Fibroblast of peridontal ligament (primary cell): ENCODE data around the gene UBTFL1.
A peak's percentile ranks its signal among the peaks of the same experiment; 100 is the strongest.
"Not testable (repeated sequence)": the region's sequence is repeated elsewhere in the genome, so short reads cannot be mapped to it uniquely, and the experiment has no call there.

Experiments used
- DNase-seq: peaks from one replicate; pipeline ENCODE4 v3.0.0-alpha.2; 2010; ENCODE audit errors: extremely low read depth

Gene UBTFL1

GRCh38 chr11:90085650-90086049 lies at the start of gene UBTFL1:
TSS of gene UBTFL1 (plus strand) at chr11:90085950. CDS start at chr11:90085950, 0 bp downstream.
- not testable (repeated sequence) for DNase-seq

GRCh38 chr11:90051591-90052209 lies 34.0 kb upstream of the UBTFL1 start:
- DNase-seq: not testable (repeated sequence)

GRCh38 chr11:90052311-90052710 lies 33.4 kb upstream of the UBTFL1 start:
- DNase-seq: not testable (repeated sequence)

GRCh38 chr11:90053545-90053944 lies 32.2 kb upstream of the UBTFL1 start:
- DNase-seq: not testable (repeated sequence)

- not testable (repeated sequence) for DNase-seq
Observed at GRCh38 chr11:90088731-90089130, 3.0 kb downstream of the UBTFL1 start.

GRCh38 chr11:90095230-90095924 lies 9.6 kb downstream of the UBTFL1 start:
- DNase-seq: not testable (repeated sequence)

- not testable (repeated sequence) for DNase-seq
Observed at GRCh38 chr11:90098261-90098660, 12.5 kb downstream of the UBTFL1 start.

- no peak for DNase-seq
Observed at GRCh38 chr11:90100431-90100830, 14.7 kb downstream of the UBTFL1 start.

GRCh38 chr11:90113541-90113940 lies 27.8 kb downstream of the UBTFL1 start:
- DNase-seq: peak; percentile 16

- DNase-seq: no peak
Observed at GRCh38 chr11:90120191-90120590, 34.4 kb downstream of the UBTFL1 start.

- DNase-seq: no peak
Observed at GRCh38 chr11:90124371-90124770, 38.6 kb downstream of the UBTFL1 start.

- no peak for DNase-seq
Observed at GRCh38 chr11:90124946-90125345, 39.2 kb downstream of the UBTFL1 start.

- peak; percentile 9 for DNase-seq
Observed at GRCh38 chr11:90133560-90134477, 48.1 kb downstream of the UBTFL1 start.

- peak; percentile 21 for DNase-seq
Observed at GRCh38 chr11:90134478-90135003, 48.8 kb downstream of the UBTFL1 start, which contains the start of gene NAALAD2. TSS of gene NAALAD2 (plus strand) at chr11:90134663. CDS start at chr11:90134759, 96 bp downstream.

- peak; percentile 0 for DNase-seq
Observed at GRCh38 chr11:90135016-90135415, 49.3 kb downstream of the UBTFL1 start.
